Loucy (cell line): ENCODE data around the gene EIF4EBP2.

Experiments used
- EZH2phosphoT487 ChIP-seq: fragments of 200-600 bp; IDR thresholded peaks from 2 replicates; pipeline ENCODE4 v1.6.1; 2018; ENCODE audit warnings: antibody characterized with exemption, mild to moderate bottlenecking, moderate library complexity, borderline replicate concordance
- TF ChIP-seq, protein P1 (sequence below): fragments of 200-600 bp; sonication (generic); conservative IDR thresholded peaks from 2 replicates; pipeline ENCODE4 v1.5.1; 2014; ENCODE audit warnings: mild to moderate bottlenecking, antibody characterized with exemption, low read length

DNA sequence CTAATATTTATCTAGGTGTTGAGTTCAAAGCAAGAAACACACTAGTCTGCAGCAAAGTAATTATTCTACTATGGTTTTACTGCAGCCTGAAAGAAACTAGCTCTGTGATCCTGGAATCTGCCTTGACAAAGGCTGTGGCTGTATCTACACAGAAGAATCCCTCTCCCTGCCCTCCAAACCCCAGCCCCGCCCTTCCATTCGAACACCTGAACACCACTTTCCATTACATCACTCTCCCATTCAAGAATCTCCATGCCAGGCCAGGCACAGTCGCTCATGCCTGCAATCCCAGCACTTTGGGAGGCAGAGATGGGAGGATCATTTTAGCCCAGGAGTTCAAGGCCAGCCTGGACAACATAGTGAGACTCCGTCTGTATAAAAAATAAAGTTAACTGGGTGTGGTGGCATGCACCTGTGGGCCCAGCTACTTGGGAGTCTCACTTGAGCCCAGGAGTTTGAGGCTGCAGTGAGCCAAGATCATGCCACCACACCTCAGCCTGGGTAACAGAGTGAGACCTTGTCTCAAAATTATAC is 44.9 kb upstream of the EIF4EBP2 start:
- TF ChIP-seq, protein P1, sequence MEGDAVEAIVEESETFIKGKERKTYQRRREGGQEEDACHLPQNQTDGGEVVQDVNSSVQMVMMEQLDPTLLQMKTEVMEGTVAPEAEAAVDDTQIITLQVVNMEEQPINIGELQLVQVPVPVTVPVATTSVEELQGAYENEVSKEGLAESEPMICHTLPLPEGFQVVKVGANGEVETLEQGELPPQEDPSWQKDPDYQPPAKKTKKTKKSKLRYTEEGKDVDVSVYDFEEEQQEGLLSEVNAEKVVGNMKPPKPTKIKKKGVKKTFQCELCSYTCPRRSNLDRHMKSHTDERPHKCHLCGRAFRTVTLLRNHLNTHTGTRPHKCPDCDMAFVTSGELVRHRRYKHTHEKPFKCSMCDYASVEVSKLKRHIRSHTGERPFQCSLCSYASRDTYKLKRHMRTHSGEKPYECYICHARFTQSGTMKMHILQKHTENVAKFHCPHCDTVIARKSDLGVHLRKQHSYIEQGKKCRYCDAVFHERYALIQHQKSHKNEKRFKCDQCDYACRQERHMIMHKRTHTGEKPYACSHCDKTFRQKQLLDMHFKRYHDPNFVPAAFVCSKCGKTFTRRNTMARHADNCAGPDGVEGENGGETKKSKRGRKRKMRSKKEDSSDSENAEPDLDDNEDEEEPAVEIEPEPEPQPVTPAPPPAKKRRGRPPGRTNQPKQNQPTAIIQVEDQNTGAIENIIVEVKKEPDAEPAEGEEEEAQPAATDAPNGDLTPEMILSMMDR: no peak
- TF ChIP-seq EZH2phosphoT487: no peak
